Stimulated activated CD4-positive, alpha-beta T cell treated with anti-CD3 and anti-CD28 coated beads, Interleukin-4, amount 100 ng/mL, for 1 hour (primary cell): ENCODE results near the gene HMX1.

Experiments
- DNase-seq: peaks from one replicate; pipeline ENCODE4 v3.0.0-alpha.2; 2020

Gene HMX1

GRCh38 chr4:8838961-8839431 lies 32.6 kb downstream of the HMX1 start:
- DNase-seq: no peak

- DNase-seq: no peak
Measured at GRCh38 chr4:8838296-8838960, 33.2 kb downstream of the HMX1 start.

- no peak for DNase-seq
Measured at GRCh38 chr4:8837181-8837841, 34.3 kb downstream of the HMX1 start.

- no peak for DNase-seq
Measured at GRCh38 chr4:8836664-8837171, 34.9 kb downstream of the HMX1 start.

- no peak for DNase-seq
Measured at GRCh38 chr4:8835521-8836365, 35.9 kb downstream of the HMX1 start.

GRCh38 chr4:8834681-8835220 lies 36.9 kb downstream of the HMX1 start:
- no peak for DNase-seq

- DNase-seq: no peak
Measured at GRCh38 chr4:8832113-8832915, 39.3 kb downstream of the HMX1 start.

GRCh38 chr4:8831221-8832112 lies 40.2 kb downstream of the HMX1 start:
- no peak for DNase-seq

GRCh38 chr4:8830611-8831200 lies 40.9 kb downstream of the HMX1 start:
- no peak for DNase-seq

GRCh38 chr4:8830056-8830455 lies 41.6 kb downstream of the HMX1 start:
- DNase-seq: no peak

- no peak for DNase-seq
Measured at GRCh38 chr4:8829584-8829983, 42.1 kb downstream of the HMX1 start.

- DNase-seq: no peak
Measured at GRCh38 chr4:8828869-8829268, 42.8 kb downstream of the HMX1 start.

- DNase-seq: no peak
Measured at GRCh38 chr4:8821151-8821950, 50.3 kb downstream of the HMX1 start.

GRCh38 chr4:8820178-8821102 lies 51.2 kb downstream of the HMX1 start:
- DNase-seq: no peak

GRCh38 chr4:8819473-8820177 lies 52.0 kb downstream of the HMX1 start:
- DNase-seq: no peak

- DNase-seq: no peak
Measured at GRCh38 chr4:8819019-8819418, 52.6 kb downstream of the HMX1 start.

- DNase-seq: no peak
Measured at GRCh38 chr4:8818063-8818881, 53.4 kb downstream of the HMX1 start.

GRCh38 chr4:8817813-8818062 lies 53.9 kb downstream of the HMX1 start:
- DNase-seq: no peak
